ENCODE data around the gene CDH23.

CDH23 gene

GRCh38 chr10:71852355-71852937, 455.7 kb downstream of the CDH23 start:
- no peaks in the 10 kb centered on the region for H3K36me3 ChIP-seq
- H3K27ac ChIP-seq, result peak overlapping the region; percentile 81
- peaks cover 43 to 49% of the 10 kb centered on the region in 2 experiments for H3K4me1 ChIP-seq (ENCODE audit: control insufficient read depth in 1 of 2, insufficient read depth in 1 of 2, low read depth in 1 of 2, low read length in 1 of 2)
- H3K4me3 ChIP-seq (ENCODE audit: low read depth in 1 of 2, low read length in 1 of 2), result peak overlapping the region in 1 of 2 experiments; percentile 73
- no peaks in the 10 kb centered on the region for H3K9me3 ChIP-seq
- H3K27me3 ChIP-seq, result no peaks in the 10 kb centered on the region
- TF ChIP-seq CTCF (IDR thresholded peaks at IDR 0.05), result peak; percentile 17

- TF ChIP-seq CTCF (IDR thresholded peaks at IDR 0.05), result no peak
These were observed 457.3 kb downstream of the CDH23 start for GRCh38 chr10:71854031-71854430.

GRCh38 chr10:71856619-71857018, 459.9 kb downstream of the CDH23 start:
- Histone ChIP-seq H3K9me3 (no peaks in the 10 kb centered on the region), H3K4me3 (ENCODE audit: low read depth in 1 of 2, low read length in 1 of 2) (no peak overlapping the region), H3K4me1 (ENCODE audit: control insufficient read depth in 1 of 2, insufficient read depth in 1 of 2, low read depth in 1 of 2, low read length in 1 of 2) (peaks cover 23% of the 10 kb centered on the region in 2 experiments), H3K36me3 (no peaks in the 10 kb centered on the region), H3K27ac (no peak overlapping the region), H3K27me3 (no peaks in the 10 kb centered on the region)
- TF ChIP-seq CTCF (IDR thresholded peaks at IDR 0.05), result no peak

More at GRCh38 chr10:71854031-71854430, 457.3 kb downstream of the CDH23 start:
- Histone ChIP-seq H3K9me3 (no peaks in the 10 kb centered on the region), H3K27ac (no peak overlapping the region), H3K36me3 (no peaks in the 10 kb centered on the region), H3K4me3 (ENCODE audit: low read depth in 1 of 2, low read length in 1 of 2) (no peak overlapping the region), H3K4me1 (ENCODE audit: control insufficient read depth in 1 of 2, insufficient read depth in 1 of 2, low read depth in 1 of 2, low read length in 1 of 2) (peaks cover 28 to 33% of the 10 kb centered on the region in 2 experiments), H3K27me3 (no peaks in the 10 kb centered on the region)

GRCh38 chr10:71857934-71858890, 461.5 kb downstream of the CDH23 start:
- no peak for TF ChIP-seq CTCF (IDR thresholded peaks at IDR 0.05)
- no peak overlapping the region for H3K4me3 ChIP-seq (ENCODE audit: low read depth in 1 of 2, low read length in 1 of 2)
- no peaks in the 10 kb centered on the region for H3K36me3 ChIP-seq
- no peaks in the 10 kb centered on the region for H3K9me3 ChIP-seq
- no peaks in the 10 kb centered on the region for H3K27me3 ChIP-seq
- no peak overlapping the region for H3K27ac ChIP-seq
- peaks cover 15 to 21% of the 10 kb centered on the region in 2 experiments for H3K4me1 ChIP-seq (ENCODE audit: control insufficient read depth in 1 of 2, insufficient read depth in 1 of 2, low read depth in 1 of 2, low read length in 1 of 2)

- Histone ChIP-seq H3K9me3 (no peaks in the 10 kb centered on the region), H3K4me1 (ENCODE audit: control insufficient read depth in 1 of 2, insufficient read depth in 1 of 2, low read depth in 1 of 2, low read length in 1 of 2) (peaks cover 19 to 22% of the 10 kb centered on the region in 2 experiments), H3K27ac (peak overlapping the region; percentile 76), H3K27me3 (no peaks in the 10 kb centered on the region), H3K4me3 (ENCODE audit: low read depth in 1 of 2, low read length in 1 of 2) (no peak overlapping the region), H3K36me3 (no peaks in the 10 kb centered on the region)
- no peak for TF ChIP-seq CTCF (IDR thresholded peaks at IDR 0.05)
These were observed 463.7 kb downstream of the CDH23 start for GRCh38 chr10:71860243-71861029.

Data from neutrophil (primary cell).